Measurements from ENCODE around the gene NT5DC3.

The NT5DC3 gene

DNA sequence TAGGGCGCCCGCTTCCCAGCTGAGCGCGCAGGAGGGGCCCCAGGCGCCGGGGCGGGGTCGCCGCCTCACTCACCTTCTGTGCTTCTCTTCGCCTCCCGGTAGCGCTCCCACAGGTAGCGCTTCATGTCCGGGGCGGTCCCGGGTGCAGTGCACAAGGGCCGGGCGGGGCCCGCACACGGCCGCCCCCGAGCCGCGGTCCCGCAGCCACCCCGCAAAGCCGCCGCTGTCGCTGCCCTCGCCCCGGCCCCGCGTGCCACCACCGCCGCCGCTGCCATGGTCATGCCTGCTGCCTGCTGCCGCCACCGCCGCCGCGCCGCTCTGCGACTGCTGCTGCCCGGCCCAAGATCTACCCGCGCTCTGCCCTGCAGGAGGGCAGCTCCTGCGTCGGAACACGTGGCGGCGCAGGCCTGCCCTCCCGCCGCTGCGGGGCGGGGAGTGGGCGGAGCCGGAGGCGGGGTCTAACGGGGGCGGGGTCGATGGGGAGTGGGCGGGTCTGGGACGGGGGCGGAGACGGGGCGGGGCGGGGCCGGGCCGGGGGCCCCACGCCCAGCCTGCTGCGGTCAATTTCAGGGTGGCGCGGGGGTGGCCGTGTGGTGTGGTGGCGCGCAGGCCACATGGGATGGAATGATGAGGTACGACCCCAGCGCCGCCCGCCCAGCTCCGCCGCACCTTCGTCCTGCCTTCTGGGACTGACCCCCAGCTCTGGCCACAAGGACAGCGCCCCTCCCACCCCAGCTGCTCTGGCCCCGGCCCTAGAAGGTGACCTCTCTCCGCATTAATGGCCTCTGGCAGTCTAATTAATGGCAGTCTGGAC lies at the start of gene NT5DC3:
NT5DC3 (minus strand) TSS at position 359 of the 814 bp plus-strand sequence; CDS start at position 281, 78 bp downstream.
- peak; percentile 74 for DNase-seq (ENCODE audit: low read depth)

DNA sequence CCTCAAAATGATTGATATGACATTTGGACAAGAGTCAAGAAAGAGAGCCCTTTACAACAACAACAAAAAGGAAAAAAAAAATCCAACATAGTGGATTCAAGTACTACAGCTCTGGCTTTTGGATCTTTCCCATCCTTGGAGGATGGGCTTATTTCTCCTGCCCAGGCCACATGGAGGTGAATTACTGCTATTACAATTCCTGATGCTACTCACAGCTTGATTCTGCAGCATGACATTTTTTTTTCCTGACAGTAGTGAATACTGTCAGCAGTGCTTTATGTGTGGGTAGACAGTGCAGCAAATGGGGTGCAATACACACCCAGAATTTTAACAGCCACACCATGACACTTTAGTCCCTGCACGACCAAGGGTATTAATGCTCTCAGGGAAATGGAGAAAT lies 46.7 kb upstream of the NT5DC3 start:
- no peak for DNase-seq (ENCODE audit: low read depth)

DNA sequence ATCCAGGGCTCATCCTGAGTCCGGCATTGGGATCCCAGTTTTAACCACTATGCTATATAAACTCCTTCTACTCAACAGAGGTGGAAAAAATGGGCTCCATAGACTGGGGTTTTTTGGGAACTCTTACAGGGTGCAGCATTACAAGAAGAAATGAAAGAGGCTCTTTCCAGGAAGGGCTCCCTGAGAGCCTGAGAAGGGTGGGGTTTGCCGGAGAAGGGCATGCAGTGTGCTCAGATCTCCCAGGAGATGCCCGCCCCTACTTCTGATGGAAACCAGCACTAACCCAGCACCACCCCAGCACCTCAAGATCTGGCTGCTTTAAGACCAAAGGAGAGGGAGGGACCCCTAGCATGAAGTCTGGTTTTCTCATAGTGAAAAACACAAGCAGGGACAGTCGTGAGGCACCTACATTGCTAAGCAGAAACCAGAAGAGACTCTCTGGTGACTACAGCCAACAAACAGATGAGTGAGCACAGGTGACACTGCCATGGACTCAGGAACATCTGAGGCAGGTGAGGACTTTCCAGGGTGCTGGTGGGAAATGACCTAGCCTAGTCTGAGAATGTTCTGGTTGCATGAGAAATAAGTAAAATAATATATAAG lies 45.3 kb upstream of the NT5DC3 start:
- DNase-seq (ENCODE audit: low read depth) = no peak

DNA sequence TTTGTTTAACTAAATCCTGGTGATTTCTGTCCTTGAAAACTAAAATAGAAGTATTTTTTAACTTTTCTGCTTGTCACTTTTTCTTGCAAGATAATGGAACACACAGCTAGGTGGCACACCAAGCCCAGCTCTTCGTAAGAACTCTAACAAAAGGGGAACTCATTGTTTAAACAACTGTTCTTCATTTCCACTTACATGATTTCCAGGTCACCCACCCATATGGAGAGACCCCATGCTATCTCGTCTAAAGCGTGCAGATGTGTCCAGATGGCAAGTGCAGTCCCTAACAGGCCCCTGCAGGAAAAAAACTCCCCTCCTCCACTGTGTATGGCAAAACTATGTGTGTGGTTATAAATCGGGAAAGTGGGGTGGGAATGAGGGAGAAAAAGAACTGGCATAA lies 43.3 kb upstream of the NT5DC3 start:
- no peak for DNase-seq (ENCODE audit: low read depth)

GRCh38 chr12:103883908-103884307 lies 42.9 kb upstream of the NT5DC3 start:
- no peak for DNase-seq (ENCODE audit: low read depth)

DNA sequence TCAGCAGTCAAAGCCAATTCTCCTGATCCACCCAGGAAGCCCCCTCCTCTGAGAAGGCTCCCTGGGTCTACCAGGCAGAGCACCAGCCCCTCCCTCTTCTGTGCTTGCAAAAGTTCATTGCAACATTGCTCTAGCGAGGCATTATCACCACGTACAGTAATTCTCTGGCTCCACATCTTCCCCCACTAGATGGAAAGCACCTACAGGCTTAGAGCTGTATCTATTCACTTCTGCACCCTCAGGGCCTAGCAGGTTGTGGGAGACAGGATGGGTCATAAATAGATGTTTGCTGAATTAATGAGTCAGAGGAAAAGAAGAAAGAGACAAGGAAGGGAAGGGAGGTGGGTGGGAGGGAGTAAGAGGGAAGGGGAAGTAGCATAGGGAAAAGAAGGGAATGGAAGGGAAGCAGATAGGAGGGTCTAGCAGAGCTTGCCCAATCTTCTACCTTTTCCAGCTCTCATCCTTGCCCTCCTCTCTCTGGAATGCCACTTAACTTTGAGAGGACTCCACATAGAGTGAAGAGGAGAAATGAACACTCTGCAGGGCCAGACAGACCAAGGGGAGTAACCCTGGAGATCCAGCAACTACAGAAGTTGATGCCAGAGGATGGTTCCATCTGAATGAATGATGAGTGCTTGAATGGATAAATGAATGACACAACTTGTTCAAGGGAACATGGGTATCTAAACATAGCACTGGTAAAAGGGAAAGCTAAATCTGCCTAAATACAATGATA lies 42.0 kb upstream of the NT5DC3 start:
- no peak for DNase-seq (ENCODE audit: low read depth)

- no peak for DNase-seq (ENCODE audit: low read depth)
Measured at GRCh38 chr12:103881261-103881660, 40.2 kb upstream of the NT5DC3 start.

DNA sequence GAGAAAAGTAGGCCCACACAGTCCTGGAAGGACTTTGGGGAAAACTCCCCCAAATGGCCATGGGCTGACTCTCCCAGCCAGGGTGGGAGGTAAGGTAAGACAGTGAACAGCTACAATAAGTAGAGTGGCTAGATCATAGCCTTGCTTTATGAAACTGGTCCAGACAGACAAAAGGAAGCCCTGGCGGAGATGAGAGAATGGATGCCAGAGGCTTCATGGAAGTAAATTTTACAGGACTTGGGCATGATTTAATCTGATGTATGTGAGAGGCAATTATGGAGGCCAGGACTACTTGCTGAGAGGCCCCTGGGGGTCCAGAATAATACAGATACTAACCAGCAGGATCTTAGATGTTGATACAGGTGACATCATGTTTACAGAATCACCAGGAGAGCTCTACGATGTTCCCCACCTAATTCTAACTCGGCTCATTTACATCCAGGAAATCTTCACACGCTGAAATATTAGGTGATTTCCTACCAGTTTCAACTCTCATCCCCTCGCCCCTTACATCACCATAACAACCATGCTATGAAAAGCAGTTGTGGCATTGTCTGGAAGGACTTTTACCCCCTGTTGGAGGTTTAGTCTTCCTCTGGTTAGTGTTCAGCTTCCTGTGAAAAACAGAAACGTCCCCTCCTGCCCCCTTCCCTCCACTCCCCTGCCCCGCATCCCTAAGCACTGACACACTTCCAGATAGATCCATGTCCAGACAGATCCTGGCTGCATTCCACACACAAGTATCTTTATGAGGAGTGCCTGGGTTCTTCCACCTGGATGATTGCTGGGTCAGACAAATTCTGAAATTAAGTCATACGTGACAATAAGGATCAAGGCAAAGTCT lies 39.5 kb upstream of the NT5DC3 start:
- DNase-seq (ENCODE audit: low read depth) = no peak

DNA sequence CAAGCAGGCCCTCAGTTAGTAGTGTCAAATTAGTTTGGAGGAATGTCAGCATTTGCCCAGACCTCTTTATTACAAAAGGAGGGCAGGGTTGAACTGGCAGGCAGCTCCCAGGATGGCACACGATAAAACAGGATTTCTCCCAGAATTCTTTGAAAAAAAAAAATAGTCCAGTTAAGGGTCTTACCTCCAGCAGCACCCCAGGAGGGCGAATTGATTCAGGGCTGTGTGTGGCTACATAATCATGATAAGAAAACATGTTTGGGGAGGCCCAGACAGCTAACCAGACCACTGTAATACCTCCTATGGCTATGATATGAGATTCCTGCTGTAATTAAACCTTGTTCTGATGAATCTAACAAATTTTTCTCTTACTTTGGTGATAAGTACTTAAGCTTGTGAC lies 38.8 kb upstream of the NT5DC3 start:
- DNase-seq (ENCODE audit: low read depth) = no peak

- no peak for DNase-seq (ENCODE audit: low read depth)
Measured at GRCh38 chr12:103879048-103879692, 38.1 kb upstream of the NT5DC3 start.

DNA sequence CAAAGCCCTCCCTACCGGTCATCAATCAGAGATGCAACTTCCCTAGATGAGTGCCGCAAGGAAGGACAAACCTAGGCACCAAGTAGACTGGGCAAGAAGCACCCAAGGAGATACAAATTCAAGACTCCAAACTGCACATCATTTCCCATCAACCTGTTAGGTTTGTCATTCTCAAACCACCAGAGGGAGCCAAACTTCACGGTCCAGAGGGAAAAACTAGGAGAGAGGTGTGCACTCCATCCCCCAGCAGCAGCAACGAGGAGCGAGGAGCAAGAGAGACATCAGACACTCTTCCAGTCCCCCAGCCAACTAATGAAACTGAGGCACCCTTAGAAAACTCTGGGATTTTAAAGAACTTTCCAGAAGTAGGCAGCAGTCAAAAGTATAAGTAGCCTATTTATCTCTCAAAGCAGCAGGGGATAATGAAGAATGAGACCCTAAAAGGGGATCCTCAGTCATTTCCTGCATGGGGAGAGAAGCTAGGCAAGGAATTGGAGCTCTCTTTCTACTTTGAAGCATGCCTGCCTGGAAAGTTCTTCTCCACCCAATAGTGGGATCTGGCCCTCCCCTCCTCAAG lies 37.0 kb upstream of the NT5DC3 start:
- no peak for DNase-seq (ENCODE audit: low read depth)

- no peak for DNase-seq (ENCODE audit: low read depth)
Measured at GRCh38 chr12:103877288-103877687, 36.3 kb upstream of the NT5DC3 start.

- no peak for DNase-seq (ENCODE audit: low read depth)
Measured at GRCh38 chr12:103875666-103876065, 34.6 kb upstream of the NT5DC3 start.

- DNase-seq (ENCODE audit: low read depth) = no peak
Measured at GRCh38 chr12:103868215-103868614, 27.2 kb upstream of the NT5DC3 start.

DNA sequence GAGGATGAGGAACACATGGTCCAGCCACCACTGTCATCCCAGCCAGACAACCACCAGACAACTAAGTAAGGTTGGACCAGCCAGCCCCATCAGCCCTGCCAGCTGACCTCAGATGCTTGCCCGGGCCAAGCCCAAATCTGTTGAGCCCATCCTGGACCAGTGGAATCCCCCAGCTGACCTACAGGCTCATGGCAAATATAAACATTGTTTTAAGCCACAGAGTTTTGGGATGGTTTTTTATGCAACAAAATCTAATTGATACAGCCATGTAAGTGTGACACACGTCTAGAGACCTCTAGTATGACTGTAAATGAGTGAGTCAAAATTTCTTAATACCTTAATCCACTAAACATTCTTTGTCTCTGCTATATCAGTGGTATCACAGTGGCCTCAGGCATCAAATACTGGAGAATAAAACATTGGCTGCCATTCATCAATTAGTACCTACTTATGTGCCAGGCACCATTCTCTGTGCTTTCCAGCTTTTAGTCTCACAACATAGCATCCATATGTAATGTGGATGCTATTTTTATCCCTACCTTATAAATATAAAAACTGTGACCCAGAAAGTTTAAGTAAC lies 24.2 kb upstream of the NT5DC3 start:
- DNase-seq (ENCODE audit: low read depth) = no peak

DNA sequence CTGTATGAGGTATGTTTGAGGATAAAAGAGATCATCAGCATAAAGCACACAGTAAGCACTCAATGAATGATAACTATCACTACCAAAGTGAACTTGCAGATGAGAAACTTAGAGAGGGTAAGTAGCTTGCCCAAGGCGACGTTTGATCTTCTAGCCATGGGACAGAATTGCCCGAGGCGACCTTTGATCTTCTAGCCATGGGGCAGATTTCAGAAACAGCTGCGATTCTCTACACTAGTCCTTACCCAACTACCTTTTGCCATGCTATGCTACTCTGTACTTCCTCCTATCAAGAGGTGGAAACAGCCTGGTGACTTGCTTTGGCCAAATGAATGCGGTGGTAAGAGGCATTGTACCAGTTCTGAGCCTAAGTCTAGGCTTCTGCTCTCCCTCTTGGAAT lies 23.7 kb upstream of the NT5DC3 start:
- DNase-seq (ENCODE audit: low read depth) = no peak

DNA sequence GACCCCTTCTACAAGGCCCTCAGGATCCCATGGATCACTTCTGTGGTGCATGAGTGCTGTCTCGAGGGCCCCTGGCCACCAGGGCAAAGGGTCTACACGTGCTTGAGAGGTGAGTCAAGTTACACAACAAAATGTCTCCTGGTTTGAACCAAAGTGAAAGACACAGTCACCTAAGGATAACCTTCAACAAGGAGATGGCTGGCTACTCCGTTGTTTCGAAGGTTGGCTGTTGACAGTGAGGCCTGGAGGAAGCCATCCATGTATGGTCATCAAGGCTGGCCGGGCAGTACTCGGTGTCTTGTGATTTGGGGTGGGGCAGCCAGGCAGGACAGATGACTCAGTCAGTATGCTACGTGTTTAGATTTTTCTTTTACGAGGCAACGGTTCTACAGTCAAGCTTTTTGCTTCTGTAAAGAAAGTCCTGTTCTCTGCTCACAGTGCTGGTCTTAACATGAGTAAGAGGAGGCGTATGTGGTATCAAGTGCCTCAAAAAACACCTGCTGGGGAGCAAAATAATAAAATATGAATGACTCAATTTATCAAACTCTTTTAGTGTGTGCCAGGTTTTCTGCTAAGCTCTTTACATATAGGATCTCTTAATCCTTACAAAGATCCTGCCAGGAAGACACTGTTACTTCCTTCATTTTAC lies 18.0 kb upstream of the NT5DC3 start:
- DNase-seq (ENCODE audit: low read depth) = no peak

DNA sequence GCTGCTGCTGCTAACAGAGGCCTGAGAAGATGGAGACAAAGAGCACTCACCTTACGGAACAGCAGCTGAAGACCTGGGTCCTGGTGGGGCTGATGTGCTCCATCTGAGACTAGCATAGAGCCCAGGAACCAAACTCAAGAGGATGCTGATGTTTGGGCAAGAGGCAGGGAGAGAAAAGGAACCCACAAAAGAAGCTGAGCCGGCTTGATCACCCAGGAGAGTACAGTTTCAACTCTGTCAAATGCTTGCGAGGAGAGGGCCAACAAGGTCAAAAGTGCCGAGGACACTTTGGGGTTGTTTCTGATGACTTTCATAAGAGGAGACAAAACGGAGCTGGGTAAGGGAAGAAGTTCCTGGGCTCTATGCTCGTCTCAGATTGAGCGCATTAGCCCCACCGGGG lies 17.3 kb upstream of the NT5DC3 start:
- no peak for DNase-seq (ENCODE audit: low read depth)

DNA sequence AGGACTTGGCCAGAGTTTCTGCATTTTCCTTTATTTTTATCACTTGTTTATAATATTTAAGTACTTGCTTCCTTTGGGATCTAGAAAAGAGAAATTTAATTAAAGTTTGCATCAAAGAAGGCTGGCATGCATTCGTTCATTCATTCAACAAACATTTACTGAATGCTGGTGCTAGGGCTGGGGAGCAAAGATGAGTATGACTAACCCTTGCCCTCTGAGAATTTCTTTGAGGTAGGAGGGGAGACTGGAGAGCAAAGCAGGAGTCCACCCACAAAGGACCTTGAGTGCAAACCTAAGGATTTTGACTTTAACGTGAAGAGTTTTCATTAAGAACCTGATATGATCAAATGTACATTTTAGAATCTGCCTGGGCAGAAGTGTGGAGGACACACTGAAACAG lies 16.1 kb upstream of the NT5DC3 start:
- DNase-seq (ENCODE audit: low read depth) = no peak

- DNase-seq (ENCODE audit: low read depth) = no peak
Measured at GRCh38 chr12:103855896-103856657, 15.0 kb upstream of the NT5DC3 start.
